H1 (cell line): Measurements from ENCODE around the gene FES. TPM values are rescaled to one million over a fixed set of nuclear protein-coding genes. Genes with fewer than 3 reads are reported as not detected.

Experiments
- NANOG ChIP-seq: IDR thresholded peaks from 2 replicates; pipeline ENCODE4 v1.6.1; 2011; ENCODE audit warnings: low read length, low read depth, mild to moderate bottlenecking, inconsistent platforms; ENCODE audit not compliant: insufficient read depth, poor library complexity, severe bottlenecking
- RAD21 ChIP-seq, 2 experiments: IDR thresholded peaks in 1 of 2; conservative IDR thresholded peaks in 1 of 2; 2 replicates each; pipeline ENCODE4 v1.6.1; 2011; ENCODE audit warnings: low read depth in 2 of 2, low read length in 2 of 2, improper control_type of control experiment in 1 of 2, inconsistent platforms in 1 of 2, mild to moderate bottlenecking in 1 of 2, moderate library complexity in 1 of 2
- SIN3A ChIP-seq, 2 experiments: IDR thresholded peaks in 1 of 2; conservative IDR thresholded peaks in 1 of 2; 2 replicates each; pipeline ENCODE4 v1.6.1; 2011 to 2012; ENCODE audit warnings: low read length in 2 of 2, improper control_type of control experiment in 1 of 2, low read depth in 1 of 2, mild to moderate bottlenecking in 1 of 2
- polyA plus RNA-seq, 7 experiments: library from polyadenylated mRNA; depleted of rRNA in 3 of 7; stranded (reverse) in 5 of 7; unstranded in 2 of 7; fragments of >200 nt in 5 of 7; fragments of 200-250 nt in 2 of 7; gene quantifications; 1 replicate in 5 of 7; 2 replicates in 1 of 7; 4 replicates in 1 of 7; pipeline versions ENCODE4 v1.2.1 to v1.2.3, GENCODE V29; 2011 to 2013; ENCODE audit warnings: missing spikeins in 2 of 7, mixed read lengths in 2 of 7
- total RNA-seq: library from RNA; stranded (reverse); fragmentation: NEBNext Ultra II Directional; extraction: Animal tissue kit (Norgen Biotek cat#: 25700); gene quantifications from 2 replicates; pipeline ENCODE4 v1.2.1, GENCODE V29; 2021
- TF ChIP-seq, protein P1 (sequence below): fragments of 300-600 bp; sonication (generic); IDR thresholded peaks from 2 replicates; pipeline ENCODE4 v1.7.1; 2012; ENCODE audit warnings: low read length, moderate library complexity, mild to moderate bottlenecking, inconsistent platforms; ENCODE audit not compliant: insufficient replicate concordance
- TF ChIP-seq, protein P2 (sequence below): IDR thresholded peaks from 2 replicates; pipeline ENCODE4 v1.6.1; 2012; ENCODE audit warnings: low read length, inconsistent platforms

Gene FES
- total and polyA plus RNA-seq, 2 of the 8 experiments (the other 6 are each of a cell fraction or from before 2014, with no cell fraction given): 8.5 to 8.6 TPM

DNA sequence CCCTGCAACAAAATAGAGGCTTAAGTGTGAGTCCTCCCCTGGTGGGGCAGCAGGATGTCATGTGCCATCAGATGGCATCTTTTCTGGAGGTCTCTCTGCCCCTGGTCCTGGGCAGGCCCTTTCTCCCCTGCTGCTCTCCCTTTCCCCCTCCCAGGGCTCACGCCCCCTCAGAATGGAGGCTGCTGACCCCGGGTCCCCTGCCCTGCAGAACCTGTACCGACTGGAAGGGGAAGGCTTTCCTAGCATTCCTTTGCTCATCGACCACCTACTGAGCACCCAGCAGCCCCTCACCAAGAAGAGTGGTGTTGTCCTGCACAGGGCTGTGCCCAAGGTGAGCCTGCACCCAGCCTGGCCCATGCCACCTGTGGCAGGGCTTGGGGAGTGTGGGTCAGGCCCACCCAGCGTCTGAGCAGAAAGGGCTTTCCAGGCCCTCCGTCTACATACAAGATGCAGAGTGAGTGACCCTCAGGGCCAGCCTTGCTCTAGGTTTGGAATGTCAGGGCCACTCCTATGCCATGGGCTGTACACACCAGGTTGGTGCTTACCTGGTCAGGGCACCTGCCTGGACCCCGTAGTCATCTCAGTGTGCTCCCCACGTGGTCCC is 7.1 kb downstream of the FES start (continued):
- TF ChIP-seq, protein P1, sequence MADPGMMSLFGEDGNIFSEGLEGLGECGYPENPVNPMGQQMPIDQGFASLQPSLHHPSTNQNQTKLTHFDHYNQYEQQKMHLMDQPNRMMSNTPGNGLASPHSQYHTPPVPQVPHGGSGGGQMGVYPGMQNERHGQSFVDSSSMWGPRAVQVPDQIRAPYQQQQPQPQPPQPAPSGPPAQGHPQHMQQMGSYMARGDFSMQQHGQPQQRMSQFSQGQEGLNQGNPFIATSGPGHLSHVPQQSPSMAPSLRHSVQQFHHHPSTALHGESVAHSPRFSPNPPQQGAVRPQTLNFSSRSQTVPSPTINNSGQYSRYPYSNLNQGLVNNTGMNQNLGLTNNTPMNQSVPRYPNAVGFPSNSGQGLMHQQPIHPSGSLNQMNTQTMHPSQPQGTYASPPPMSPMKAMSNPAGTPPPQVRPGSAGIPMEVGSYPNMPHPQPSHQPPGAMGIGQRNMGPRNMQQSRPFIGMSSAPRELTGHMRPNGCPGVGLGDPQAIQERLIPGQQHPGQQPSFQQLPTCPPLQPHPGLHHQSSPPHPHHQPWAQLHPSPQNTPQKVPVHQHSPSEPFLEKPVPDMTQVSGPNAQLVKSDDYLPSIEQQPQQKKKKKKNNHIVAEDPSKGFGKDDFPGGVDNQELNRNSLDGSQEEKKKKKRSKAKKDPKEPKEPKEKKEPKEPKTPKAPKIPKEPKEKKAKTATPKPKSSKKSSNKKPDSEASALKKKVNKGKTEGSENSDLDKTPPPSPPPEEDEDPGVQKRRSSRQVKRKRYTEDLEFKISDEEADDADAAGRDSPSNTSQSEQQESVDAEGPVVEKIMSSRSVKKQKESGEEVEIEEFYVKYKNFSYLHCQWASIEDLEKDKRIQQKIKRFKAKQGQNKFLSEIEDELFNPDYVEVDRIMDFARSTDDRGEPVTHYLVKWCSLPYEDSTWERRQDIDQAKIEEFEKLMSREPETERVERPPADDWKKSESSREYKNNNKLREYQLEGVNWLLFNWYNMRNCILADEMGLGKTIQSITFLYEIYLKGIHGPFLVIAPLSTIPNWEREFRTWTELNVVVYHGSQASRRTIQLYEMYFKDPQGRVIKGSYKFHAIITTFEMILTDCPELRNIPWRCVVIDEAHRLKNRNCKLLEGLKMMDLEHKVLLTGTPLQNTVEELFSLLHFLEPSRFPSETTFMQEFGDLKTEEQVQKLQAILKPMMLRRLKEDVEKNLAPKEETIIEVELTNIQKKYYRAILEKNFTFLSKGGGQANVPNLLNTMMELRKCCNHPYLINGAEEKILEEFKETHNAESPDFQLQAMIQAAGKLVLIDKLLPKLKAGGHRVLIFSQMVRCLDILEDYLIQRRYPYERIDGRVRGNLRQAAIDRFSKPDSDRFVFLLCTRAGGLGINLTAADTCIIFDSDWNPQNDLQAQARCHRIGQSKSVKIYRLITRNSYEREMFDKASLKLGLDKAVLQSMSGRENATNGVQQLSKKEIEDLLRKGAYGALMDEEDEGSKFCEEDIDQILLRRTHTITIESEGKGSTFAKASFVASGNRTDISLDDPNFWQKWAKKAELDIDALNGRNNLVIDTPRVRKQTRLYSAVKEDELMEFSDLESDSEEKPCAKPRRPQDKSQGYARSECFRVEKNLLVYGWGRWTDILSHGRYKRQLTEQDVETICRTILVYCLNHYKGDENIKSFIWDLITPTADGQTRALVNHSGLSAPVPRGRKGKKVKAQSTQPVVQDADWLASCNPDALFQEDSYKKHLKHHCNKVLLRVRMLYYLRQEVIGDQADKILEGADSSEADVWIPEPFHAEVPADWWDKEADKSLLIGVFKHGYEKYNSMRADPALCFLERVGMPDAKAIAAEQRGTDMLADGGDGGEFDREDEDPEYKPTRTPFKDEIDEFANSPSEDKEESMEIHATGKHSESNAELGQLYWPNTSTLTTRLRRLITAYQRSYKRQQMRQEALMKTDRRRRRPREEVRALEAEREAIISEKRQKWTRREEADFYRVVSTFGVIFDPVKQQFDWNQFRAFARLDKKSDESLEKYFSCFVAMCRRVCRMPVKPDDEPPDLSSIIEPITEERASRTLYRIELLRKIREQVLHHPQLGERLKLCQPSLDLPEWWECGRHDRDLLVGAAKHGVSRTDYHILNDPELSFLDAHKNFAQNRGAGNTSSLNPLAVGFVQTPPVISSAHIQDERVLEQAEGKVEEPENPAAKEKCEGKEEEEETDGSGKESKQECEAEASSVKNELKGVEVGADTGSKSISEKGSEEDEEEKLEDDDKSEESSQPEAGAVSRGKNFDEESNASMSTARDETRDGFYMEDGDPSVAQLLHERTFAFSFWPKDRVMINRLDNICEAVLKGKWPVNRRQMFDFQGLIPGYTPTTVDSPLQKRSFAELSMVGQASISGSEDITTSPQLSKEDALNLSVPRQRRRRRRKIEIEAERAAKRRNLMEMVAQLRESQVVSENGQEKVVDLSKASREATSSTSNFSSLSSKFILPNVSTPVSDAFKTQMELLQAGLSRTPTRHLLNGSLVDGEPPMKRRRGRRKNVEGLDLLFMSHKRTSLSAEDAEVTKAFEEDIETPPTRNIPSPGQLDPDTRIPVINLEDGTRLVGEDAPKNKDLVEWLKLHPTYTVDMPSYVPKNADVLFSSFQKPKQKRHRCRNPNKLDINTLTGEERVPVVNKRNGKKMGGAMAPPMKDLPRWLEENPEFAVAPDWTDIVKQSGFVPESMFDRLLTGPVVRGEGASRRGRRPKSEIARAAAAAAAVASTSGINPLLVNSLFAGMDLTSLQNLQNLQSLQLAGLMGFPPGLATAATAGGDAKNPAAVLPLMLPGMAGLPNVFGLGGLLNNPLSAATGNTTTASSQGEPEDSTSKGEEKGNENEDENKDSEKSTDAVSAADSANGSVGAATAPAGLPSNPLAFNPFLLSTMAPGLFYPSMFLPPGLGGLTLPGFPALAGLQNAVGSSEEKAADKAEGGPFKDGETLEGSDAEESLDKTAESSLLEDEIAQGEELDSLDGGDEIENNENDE: no peak
- TF ChIP-seq RAD21 (IDR thresholded peaks at IDR 0.05 in 1 of 2, conservative IDR thresholded peaks at IDR 0.05 in 1 of 2; ENCODE audit: low read depth in 2 of 2, low read length in 2 of 2) (no peak), NANOG (no peak), SIN3A (conservative IDR thresholded peaks at IDR 0.05 in 1 of 2, IDR thresholded peaks at IDR 0.05 in 1 of 2; ENCODE audit: low read depth in 1 of 2, low read length in 2 of 2) (no peak)
- TF ChIP-seq, protein P2, sequence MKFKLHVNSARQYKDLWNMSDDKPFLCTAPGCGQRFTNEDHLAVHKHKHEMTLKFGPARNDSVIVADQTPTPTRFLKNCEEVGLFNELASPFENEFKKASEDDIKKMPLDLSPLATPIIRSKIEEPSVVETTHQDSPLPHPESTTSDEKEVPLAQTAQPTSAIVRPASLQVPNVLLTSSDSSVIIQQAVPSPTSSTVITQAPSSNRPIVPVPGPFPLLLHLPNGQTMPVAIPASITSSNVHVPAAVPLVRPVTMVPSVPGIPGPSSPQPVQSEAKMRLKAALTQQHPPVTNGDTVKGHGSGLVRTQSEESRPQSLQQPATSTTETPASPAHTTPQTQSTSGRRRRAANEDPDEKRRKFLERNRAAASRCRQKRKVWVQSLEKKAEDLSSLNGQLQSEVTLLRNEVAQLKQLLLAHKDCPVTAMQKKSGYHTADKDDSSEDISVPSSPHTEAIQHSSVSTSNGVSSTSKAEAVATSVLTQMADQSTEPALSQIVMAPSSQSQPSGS: no peak
